Ishikawa (cell line): ENCODE measurements around the gene KIF6.

Source experiments
- CREB1 ChIP-seq: IDR thresholded peaks from 2 replicates; pipeline ENCODE4 v1.6.1; 2012; ENCODE audit warnings: low read depth
- EGR1 ChIP-seq: IDR thresholded peaks from 2 replicates; pipeline ENCODE4 v1.6.1; 2012
- EP300 ChIP-seq: IDR thresholded peaks from 2 replicates; pipeline ENCODE4 v1.6.1; 2012; ENCODE audit warnings: borderline replicate concordance
- MAX ChIP-seq: IDR thresholded peaks from 2 replicates; pipeline ENCODE4 v1.6.1; 2012
- NFIC ChIP-seq: IDR thresholded peaks from 2 replicates; pipeline ENCODE4 v1.6.1; 2012
- RAD21 ChIP-seq: IDR thresholded peaks from 2 replicates; pipeline ENCODE4 v1.6.1; 2012; ENCODE audit warnings: low read depth
- REST ChIP-seq: IDR thresholded peaks from 2 replicates; pipeline ENCODE4 v1.6.1; 2012; ENCODE audit warnings: low read depth, mild to moderate bottlenecking
- TAF1 ChIP-seq: IDR thresholded peaks from 2 replicates; pipeline ENCODE4 v1.6.1; 2012; ENCODE audit warnings: low read depth, mild to moderate bottlenecking
- TCF12 ChIP-seq: IDR thresholded peaks from 2 replicates; pipeline ENCODE4 v1.6.1; 2012; ENCODE audit warnings: low read depth
- TEAD4 ChIP-seq: IDR thresholded peaks from 2 replicates; pipeline ENCODE4 v1.6.1; 2012
- YY1 ChIP-seq: IDR thresholded peaks from 2 replicates; pipeline ENCODE4 v1.6.1; 2012; ENCODE audit warnings: low read depth
- ZBTB7A ChIP-seq: IDR thresholded peaks from 2 replicates; pipeline ENCODE4 v1.6.1; 2012; ENCODE audit warnings: low read depth

GRCh38 chr6:39453956-39454524, 271.2 kb downstream of the KIF6 start:
- TF ChIP-seq TCF12 (no peak), EP300 (no peak), REST (no peak), RAD21 (no peak), NFIC (no peak), YY1 (no peak), TEAD4 (no peak), CREB1 (no peak), ZBTB7A (no peak), MAX (no peak), TAF1 (no peak), EGR1 (no peak)
